Measurements from ENCODE around the gene LINC01488.

Gene LINC01488

DNA sequence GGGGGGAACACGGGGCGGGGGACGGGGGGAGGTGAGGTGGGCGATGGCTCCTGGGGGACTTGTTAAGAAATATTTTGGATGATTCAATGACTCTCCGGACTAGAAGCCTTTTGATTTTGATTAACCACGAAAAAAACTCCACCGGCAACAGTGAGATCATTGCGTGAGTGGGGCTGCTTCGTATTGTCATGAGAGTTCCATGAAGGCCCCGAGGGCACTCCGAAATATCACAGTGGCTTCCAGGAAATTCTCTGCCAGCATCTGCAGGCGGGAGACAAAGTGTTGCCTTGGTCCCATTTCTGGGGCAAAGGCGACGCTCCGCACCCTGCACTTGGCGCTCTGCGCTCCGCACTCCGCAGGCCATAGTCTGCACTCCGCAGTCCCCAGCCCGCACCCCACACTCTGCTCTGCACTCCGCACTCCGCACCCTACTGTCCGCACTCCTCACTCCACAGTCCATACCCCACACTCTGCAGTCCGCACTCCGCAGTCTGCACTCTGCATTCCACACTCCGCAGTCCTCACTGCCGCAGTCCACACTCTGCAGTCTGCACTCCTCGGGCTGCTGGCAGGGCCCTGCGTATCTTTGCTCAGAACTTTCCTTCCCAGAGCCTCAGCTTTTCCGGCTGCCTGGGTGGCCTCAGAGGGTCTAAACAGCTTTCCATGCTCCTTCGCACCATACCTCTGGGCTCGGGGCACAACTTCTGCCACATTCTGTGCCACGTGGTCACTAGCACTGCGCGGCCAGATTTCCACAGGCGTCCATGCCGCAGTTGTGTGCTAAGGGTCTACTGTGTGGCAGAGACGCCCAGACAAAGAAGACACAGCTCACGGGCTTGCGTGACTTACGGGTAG is 61.1 kb downstream of the LINC01488 start:
- Histone ChIP-seq H3K27ac (ENCODE audit: extremely low read depth, low read depth, low read length) (no peak overlapping the region), H3K36me3 (ENCODE audit: control insufficient read depth in 2 of 2, insufficient read depth in 1 of 2, low read length in 2 of 2) (no peaks in the 10 kb centered on the region), H3K4me1 (ENCODE audit: control insufficient read depth, insufficient read depth, low read length) (no peaks in the 10 kb centered on the region), H3K4me3 (ENCODE audit: low read depth, low read length) (no peak overlapping the region), H3K9me3 (ENCODE audit: control insufficient read depth, insufficient read depth, low read depth, low read length) (no peaks in the 10 kb centered on the region)
- ChIA-PET CTCF (no interaction called here), POLR2A (no interaction called here)
- TF ChIP-seq ZNF600 (tag by site-specific recombination; IDR thresholded peaks at IDR 0.05) (peak; percentile 37; the same call in 1 of the 2 replicates), PATZ1 (tag by site-specific recombination; IDR thresholded peaks at IDR 0.05) (no peak), HOXC10 (CRISPR knock-in tag; IDR thresholded peaks at IDR 0.05) (no peak)
- TF ChIP-seq, protein P1, sequence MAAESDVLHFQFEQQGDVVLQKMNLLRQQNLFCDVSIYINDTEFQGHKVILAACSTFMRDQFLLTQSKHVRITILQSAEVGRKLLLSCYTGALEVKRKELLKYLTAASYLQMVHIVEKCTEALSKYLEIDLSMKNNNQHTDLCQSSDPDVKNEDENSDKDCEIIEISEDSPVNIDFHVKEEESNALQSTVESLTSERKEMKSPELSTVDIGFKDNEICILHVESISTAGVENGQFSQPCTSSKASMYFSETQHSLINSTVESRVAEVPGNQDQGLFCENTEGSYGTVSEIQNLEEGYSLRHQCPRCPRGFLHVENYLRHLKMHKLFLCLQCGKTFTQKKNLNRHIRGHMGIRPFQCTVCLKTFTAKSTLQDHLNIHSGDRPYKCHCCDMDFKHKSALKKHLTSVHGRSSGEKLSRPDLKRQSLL (tag by site-specific recombination; IDR thresholded peaks at IDR 0.05) = no peak
- TF ChIP-seq, protein P2, sequence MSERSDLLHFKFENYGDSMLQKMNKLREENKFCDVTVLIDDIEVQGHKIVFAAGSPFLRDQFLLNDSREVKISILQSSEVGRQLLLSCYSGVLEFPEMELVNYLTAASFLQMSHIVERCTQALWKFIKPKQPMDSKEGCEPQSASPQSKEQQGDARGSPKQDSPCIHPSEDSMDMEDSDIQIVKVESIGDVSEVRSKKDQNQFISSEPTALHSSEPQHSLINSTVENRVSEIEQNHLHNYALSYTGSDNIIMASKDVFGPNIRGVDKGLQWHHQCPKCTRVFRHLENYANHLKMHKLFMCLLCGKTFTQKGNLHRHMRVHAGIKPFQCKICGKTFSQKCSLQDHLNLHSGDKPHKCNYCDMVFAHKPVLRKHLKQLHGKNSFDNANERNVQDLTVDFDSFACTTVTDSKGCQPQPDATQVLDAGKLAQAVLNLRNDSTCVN (tag by site-specific recombination; optimal IDR thresholded peaks at IDR 0.05) = no peak
- TF ChIP-seq, protein P3, sequence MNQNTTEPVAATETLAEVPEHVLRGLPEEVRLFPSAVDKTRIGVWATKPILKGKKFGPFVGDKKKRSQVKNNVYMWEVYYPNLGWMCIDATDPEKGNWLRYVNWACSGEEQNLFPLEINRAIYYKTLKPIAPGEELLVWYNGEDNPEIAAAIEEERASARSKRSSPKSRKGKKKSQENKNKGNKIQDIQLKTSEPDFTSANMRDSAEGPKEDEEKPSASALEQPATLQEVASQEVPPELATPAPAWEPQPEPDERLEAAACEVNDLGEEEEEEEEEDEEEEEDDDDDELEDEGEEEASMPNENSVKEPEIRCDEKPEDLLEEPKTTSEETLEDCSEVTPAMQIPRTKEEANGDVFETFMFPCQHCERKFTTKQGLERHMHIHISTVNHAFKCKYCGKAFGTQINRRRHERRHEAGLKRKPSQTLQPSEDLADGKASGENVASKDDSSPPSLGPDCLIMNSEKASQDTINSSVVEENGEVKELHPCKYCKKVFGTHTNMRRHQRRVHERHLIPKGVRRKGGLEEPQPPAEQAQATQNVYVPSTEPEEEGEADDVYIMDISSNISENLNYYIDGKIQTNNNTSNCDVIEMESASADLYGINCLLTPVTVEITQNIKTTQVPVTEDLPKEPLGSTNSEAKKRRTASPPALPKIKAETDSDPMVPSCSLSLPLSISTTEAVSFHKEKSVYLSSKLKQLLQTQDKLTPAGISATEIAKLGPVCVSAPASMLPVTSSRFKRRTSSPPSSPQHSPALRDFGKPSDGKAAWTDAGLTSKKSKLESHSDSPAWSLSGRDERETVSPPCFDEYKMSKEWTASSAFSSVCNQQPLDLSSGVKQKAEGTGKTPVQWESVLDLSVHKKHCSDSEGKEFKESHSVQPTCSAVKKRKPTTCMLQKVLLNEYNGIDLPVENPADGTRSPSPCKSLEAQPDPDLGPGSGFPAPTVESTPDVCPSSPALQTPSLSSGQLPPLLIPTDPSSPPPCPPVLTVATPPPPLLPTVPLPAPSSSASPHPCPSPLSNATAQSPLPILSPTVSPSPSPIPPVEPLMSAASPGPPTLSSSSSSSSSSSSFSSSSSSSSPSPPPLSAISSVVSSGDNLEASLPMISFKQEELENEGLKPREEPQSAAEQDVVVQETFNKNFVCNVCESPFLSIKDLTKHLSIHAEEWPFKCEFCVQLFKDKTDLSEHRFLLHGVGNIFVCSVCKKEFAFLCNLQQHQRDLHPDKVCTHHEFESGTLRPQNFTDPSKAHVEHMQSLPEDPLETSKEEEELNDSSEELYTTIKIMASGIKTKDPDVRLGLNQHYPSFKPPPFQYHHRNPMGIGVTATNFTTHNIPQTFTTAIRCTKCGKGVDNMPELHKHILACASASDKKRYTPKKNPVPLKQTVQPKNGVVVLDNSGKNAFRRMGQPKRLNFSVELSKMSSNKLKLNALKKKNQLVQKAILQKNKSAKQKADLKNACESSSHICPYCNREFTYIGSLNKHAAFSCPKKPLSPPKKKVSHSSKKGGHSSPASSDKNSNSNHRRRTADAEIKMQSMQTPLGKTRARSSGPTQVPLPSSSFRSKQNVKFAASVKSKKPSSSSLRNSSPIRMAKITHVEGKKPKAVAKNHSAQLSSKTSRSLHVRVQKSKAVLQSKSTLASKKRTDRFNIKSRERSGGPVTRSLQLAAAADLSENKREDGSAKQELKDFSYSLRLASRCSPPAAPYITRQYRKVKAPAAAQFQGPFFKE (tag by site-specific recombination; IDR thresholded peaks at IDR 0.05; ENCODE audit: borderline replicate concordance) = no peak
